Activated T-cell treated with anti-CD3 and anti-CD28 coated beads for 48 hours (primary cell): Measurements from ENCODE around the gene TMPRSS11B.
"Not testable (repeated sequence)": the region's sequence is repeated elsewhere in the genome, so short reads cannot be mapped to it uniquely, and the experiment has no call there.

Source experiments
- DNase-seq: peaks from one replicate; pipeline ENCODE4 v3.0.0-alpha.2; 2020; ENCODE audit warnings: low read depth

The TMPRSS11B gene

GRCh38 chr4:68245594-68245993 is at the start of gene TMPRSS11B:
TSS of gene TMPRSS11B (minus strand) at chr4:68245694. CDS start at chr4:68245558, 136 bp downstream.
- no peak for DNase-seq

- DNase-seq, result no peak
These were observed 45.8 kb upstream of the TMPRSS11B start for GRCh38 chr4:68291256-68291655.

GRCh38 chr4:68288393-68288740 is 42.9 kb upstream of the TMPRSS11B start:
- DNase-seq, result no peak

GRCh38 chr4:68287704-68288392 is 42.4 kb upstream of the TMPRSS11B start:
- DNase-seq, result no peak

GRCh38 chr4:68283714-68284113 is 38.2 kb upstream of the TMPRSS11B start:
- no peak for DNase-seq

- DNase-seq, result no peak
These were observed 37.6 kb upstream of the TMPRSS11B start for GRCh38 chr4:68283095-68283494.

GRCh38 chr4:68281796-68282740 is 36.6 kb upstream of the TMPRSS11B start:
- DNase-seq, result not testable (repeated sequence)

GRCh38 chr4:68278029-68278428 is 32.5 kb upstream of the TMPRSS11B start:
- no peak for DNase-seq

- no peak for DNase-seq
These were observed 32.1 kb upstream of the TMPRSS11B start for GRCh38 chr4:68277627-68278026.

GRCh38 chr4:68272860-68273259 is 27.4 kb upstream of the TMPRSS11B start:
- DNase-seq, result no peak

- no peak for DNase-seq
These were observed 26.9 kb upstream of the TMPRSS11B start for GRCh38 chr4:68272380-68272779.

- DNase-seq, result no peak
These were observed 26.4 kb upstream of the TMPRSS11B start for GRCh38 chr4:68271851-68272357.

- DNase-seq, result no peak
These were observed 22.0 kb upstream of the TMPRSS11B start for GRCh38 chr4:68267433-68267944.

GRCh38 chr4:68264875-68265565 is 19.5 kb upstream of the TMPRSS11B start:
- no peak for DNase-seq

GRCh38 chr4:68259191-68259590 is 13.7 kb upstream of the TMPRSS11B start:
- DNase-seq, result no peak

GRCh38 chr4:68257719-68258118 is 12.2 kb upstream of the TMPRSS11B start:
- no peak for DNase-seq

GRCh38 chr4:68256284-68256683 is 10.8 kb upstream of the TMPRSS11B start:
- DNase-seq, result no peak

- peak; percentile 16 for DNase-seq
These were observed 4.8 kb upstream of the TMPRSS11B start for GRCh38 chr4:68250151-68250930.

GRCh38 chr4:68249434-68249833 is 3.9 kb upstream of the TMPRSS11B start:
- no peak for DNase-seq

- DNase-seq, result no peak
These were observed 4.9 kb downstream of the TMPRSS11B start for GRCh38 chr4:68240620-68241019.

GRCh38 chr4:68228568-68228967 is 16.9 kb downstream of the TMPRSS11B start:
- DNase-seq, result no peak
